Measurements from ENCODE around the gene CTSF. TPM values are rescaled to one million over a fixed set of nuclear protein-coding genes. Genes with fewer than 3 reads are reported as not detected.

CTSF gene
- total and polyA plus RNA-seq, 2 of the 13 experiments (the other 11 are each of a cell fraction or from before 2014, with no cell fraction given): not detected

DNA sequence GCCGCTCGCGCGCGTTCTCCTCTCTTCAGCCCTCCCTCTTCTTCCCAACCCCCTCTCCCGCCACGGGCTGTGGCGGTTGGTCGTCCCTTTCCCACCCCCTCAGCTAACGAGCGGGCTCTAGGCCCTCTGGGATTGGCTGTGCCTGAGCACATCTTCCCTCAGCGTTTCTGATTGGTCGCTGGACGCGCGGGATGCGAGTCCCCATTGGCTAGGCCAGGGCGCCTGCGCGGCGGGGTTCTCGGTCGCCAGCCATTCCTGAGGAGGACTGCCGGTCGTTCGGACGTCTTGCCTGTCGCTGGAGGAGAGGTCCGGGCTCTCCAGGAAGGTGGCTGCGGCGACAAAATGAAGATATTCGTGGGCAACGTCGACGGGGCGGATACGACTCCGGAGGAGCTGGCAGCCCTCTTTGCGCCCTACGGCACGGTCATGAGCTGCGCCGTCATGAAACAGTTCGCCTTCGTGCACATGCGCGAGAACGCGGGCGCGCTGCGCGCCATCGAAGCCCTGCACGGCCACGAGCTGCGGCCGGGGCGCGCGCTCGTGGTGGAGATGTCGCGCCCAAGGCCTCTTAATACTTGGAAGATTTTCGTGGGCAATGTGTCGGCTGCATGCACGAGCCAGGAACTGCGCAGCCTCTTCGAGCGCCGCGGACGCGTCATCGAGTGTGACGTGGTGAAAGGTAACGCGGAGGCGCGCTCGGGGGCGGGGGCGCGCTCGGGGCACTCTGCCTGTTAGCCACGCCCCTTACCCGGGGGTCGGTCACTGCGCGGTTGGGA lies 48.2 kb upstream of the CTSF start, which contains the start of gene RBM14 (continued):
- TF ChIP-seq, protein P1, sequence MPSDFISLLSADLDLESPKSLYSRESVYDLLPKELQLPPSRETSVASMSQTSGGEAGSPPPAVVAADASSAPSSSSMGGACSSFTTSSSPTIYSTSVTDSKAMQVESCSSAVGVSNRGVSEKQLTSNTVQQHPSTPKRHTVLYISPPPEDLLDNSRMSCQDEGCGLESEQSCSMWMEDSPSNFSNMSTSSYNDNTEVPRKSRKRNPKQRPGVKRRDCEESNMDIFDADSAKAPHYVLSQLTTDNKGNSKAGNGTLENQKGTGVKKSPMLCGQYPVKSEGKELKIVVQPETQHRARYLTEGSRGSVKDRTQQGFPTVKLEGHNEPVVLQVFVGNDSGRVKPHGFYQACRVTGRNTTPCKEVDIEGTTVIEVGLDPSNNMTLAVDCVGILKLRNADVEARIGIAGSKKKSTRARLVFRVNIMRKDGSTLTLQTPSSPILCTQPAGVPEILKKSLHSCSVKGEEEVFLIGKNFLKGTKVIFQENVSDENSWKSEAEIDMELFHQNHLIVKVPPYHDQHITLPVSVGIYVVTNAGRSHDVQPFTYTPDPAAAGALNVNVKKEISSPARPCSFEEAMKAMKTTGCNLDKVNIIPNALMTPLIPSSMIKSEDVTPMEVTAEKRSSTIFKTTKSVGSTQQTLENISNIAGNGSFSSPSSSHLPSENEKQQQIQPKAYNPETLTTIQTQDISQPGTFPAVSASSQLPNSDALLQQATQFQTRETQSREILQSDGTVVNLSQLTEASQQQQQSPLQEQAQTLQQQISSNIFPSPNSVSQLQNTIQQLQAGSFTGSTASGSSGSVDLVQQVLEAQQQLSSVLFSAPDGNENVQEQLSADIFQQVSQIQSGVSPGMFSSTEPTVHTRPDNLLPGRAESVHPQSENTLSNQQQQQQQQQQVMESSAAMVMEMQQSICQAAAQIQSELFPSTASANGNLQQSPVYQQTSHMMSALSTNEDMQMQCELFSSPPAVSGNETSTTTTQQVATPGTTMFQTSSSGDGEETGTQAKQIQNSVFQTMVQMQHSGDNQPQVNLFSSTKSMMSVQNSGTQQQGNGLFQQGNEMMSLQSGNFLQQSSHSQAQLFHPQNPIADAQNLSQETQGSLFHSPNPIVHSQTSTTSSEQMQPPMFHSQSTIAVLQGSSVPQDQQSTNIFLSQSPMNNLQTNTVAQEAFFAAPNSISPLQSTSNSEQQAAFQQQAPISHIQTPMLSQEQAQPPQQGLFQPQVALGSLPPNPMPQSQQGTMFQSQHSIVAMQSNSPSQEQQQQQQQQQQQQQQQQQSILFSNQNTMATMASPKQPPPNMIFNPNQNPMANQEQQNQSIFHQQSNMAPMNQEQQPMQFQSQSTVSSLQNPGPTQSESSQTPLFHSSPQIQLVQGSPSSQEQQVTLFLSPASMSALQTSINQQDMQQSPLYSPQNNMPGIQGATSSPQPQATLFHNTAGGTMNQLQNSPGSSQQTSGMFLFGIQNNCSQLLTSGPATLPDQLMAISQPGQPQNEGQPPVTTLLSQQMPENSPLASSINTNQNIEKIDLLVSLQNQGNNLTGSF (CRISPR knock-in tag; IDR thresholded peaks at IDR 0.05): peak; percentile 61
- TF ChIP-seq, protein P2, sequence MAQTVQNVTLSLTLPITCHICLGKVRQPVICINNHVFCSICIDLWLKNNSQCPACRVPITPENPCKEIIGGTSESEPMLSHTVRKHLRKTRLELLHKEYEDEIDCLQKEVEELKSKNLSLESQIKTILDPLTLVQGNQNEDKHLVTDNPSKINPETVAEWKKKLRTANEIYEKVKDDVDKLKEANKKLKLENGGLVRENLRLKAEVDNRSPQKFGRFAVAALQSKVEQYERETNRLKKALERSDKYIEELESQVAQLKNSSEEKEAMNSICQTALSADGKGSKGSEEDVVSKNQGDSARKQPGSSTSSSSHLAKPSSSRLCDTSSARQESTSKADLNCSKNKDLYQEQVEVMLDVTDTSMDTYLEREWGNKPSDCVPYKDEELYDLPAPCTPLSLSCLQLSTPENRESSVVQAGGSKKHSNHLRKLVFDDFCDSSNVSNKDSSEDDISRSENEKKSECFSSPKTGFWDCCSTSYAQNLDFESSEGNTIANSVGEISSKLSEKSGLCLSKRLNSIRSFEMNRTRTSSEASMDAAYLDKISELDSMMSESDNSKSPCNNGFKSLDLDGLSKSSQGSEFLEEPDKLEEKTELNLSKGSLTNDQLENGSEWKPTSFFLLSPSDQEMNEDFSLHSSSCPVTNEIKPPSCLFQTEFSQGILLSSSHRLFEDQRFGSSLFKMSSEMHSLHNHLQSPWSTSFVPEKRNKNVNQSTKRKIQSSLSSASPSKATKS (CRISPR knock-in tag; IDR thresholded peaks at IDR 0.05): no peak
- no peak for TF ChIP-seq RFX1 (IDR thresholded peaks at IDR 0.05)
- TF ChIP-seq, protein P3, sequence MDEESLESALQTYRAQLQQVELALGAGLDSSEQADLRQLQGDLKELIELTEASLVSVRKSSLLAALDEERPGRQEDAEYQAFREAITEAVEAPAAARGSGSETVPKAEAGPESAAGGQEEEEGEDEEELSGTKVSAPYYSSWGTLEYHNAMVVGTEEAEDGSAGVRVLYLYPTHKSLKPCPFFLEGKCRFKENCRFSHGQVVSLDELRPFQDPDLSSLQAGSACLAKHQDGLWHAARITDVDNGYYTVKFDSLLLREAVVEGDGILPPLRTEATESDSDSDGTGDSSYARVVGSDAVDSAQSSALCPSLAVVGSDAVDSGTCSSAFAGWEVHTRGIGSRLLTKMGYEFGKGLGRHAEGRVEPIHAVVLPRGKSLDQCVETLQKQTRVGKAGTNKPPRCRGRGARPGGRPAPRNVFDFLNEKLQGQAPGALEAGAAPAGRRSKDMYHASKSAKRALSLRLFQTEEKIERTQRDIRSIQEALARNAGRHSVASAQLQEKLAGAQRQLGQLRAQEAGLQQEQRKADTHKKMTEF (CRISPR knock-in tag; IDR thresholded peaks at IDR 0.05): peak; percentile 78; the same call in 1 of the 2 replicates
- TF ChIP-seq, protein P4, sequence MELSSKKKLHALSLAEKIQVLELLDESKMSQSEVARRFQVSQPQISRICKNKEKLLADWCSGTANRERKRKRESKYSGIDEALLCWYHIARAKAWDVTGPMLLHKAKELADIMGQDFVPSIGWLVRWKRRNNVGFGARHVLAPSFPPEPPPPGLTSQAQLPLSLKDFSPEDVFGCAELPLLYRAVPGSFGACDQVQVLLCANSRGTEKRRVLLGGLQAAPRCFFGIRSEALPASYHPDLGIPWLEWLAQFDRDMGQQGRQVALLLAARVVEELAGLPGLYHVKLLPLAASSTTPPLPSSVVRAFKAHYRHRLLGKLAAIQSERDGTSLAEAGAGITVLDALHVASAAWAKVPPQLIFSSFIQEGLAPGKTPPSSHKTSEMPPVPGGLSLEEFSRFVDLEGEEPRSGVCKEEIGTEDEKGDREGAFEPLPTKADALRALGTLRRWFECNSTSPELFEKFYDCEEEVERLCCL (CRISPR knock-in tag; IDR thresholded peaks at IDR 0.05; ENCODE audit: borderline replicate concordance): 0 out of 2 replicates have a peak, but pooled peaks have one; percentile 68
- TF ChIP-seq, protein P5, sequence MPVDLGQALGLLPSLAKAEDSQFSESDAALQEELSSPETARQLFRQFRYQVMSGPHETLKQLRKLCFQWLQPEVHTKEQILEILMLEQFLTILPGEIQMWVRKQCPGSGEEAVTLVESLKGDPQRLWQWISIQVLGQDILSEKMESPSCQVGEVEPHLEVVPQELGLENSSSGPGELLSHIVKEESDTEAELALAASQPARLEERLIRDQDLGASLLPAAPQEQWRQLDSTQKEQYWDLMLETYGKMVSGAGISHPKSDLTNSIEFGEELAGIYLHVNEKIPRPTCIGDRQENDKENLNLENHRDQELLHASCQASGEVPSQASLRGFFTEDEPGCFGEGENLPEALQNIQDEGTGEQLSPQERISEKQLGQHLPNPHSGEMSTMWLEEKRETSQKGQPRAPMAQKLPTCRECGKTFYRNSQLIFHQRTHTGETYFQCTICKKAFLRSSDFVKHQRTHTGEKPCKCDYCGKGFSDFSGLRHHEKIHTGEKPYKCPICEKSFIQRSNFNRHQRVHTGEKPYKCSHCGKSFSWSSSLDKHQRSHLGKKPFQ (CRISPR knock-in tag; IDR thresholded peaks at IDR 0.05; ENCODE audit: insufficient replicate concordance): no peak
- no peak; the same call in 1 of the 2 replicates for TF ChIP-seq KDM3A (CRISPR knock-in tag; IDR thresholded peaks at IDR 0.05; ENCODE audit: low read depth)
- TF ChIP-seq ZNF33B (CRISPR knock-in tag; IDR thresholded peaks at IDR 0.05): peak; percentile 38; the same call in 1 of the 2 replicates
- TF ChIP-seq, protein P6, sequence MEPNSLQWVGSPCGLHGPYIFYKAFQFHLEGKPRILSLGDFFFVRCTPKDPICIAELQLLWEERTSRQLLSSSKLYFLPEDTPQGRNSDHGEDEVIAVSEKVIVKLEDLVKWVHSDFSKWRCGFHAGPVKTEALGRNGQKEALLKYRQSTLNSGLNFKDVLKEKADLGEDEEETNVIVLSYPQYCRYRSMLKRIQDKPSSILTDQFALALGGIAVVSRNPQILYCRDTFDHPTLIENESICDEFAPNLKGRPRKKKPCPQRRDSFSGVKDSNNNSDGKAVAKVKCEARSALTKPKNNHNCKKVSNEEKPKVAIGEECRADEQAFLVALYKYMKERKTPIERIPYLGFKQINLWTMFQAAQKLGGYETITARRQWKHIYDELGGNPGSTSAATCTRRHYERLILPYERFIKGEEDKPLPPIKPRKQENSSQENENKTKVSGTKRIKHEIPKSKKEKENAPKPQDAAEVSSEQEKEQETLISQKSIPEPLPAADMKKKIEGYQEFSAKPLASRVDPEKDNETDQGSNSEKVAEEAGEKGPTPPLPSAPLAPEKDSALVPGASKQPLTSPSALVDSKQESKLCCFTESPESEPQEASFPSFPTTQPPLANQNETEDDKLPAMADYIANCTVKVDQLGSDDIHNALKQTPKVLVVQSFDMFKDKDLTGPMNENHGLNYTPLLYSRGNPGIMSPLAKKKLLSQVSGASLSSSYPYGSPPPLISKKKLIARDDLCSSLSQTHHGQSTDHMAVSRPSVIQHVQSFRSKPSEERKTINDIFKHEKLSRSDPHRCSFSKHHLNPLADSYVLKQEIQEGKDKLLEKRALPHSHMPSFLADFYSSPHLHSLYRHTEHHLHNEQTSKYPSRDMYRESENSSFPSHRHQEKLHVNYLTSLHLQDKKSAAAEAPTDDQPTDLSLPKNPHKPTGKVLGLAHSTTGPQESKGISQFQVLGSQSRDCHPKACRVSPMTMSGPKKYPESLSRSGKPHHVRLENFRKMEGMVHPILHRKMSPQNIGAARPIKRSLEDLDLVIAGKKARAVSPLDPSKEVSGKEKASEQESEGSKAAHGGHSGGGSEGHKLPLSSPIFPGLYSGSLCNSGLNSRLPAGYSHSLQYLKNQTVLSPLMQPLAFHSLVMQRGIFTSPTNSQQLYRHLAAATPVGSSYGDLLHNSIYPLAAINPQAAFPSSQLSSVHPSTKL (CRISPR knock-in tag; IDR thresholded peaks at IDR 0.05): peak; percentile 22; the same call in 1 of the 2 replicates
- TF ChIP-seq, protein P7, sequence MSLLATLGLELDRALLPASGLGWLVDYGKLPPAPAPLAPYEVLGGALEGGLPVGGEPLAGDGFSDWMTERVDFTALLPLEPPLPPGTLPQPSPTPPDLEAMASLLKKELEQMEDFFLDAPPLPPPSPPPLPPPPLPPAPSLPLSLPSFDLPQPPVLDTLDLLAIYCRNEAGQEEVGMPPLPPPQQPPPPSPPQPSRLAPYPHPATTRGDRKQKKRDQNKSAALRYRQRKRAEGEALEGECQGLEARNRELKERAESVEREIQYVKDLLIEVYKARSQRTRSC (CRISPR knock-in tag; IDR thresholded peaks at IDR 0.05; ENCODE audit: low read depth): no peak; the same call in 1 of the 2 replicates
